Myocyte (in vitro differentiated cells): Measurements from ENCODE around the gene FKBP5. TPM values are rescaled to one million over a fixed set of nuclear protein-coding genes. Genes with fewer than 3 reads are reported as not detected.
A peak's percentile ranks its signal among the peaks of the same experiment; 100 is the strongest.
"Not testable (repeated sequence)": the region's sequence is repeated elsewhere in the genome, so short reads cannot be mapped to it uniquely, and the experiment has no call there.

Experiments
- DNase-seq: peaks from one replicate; pipeline ENCODE4 v3.0.0-alpha.2; 2012; ENCODE audit warnings: low read depth
- total RNA-seq: library from RNA; depleted of rRNA; stranded (reverse); fragments of >200 nt; gene quantifications from 2 replicates; pipeline ENCODE4 v1.2.3, GENCODE V29; 2014

Gene FKBP5
- total RNA-seq, 1 donor from 2014 or later = 13.4 TPM

DNA sequence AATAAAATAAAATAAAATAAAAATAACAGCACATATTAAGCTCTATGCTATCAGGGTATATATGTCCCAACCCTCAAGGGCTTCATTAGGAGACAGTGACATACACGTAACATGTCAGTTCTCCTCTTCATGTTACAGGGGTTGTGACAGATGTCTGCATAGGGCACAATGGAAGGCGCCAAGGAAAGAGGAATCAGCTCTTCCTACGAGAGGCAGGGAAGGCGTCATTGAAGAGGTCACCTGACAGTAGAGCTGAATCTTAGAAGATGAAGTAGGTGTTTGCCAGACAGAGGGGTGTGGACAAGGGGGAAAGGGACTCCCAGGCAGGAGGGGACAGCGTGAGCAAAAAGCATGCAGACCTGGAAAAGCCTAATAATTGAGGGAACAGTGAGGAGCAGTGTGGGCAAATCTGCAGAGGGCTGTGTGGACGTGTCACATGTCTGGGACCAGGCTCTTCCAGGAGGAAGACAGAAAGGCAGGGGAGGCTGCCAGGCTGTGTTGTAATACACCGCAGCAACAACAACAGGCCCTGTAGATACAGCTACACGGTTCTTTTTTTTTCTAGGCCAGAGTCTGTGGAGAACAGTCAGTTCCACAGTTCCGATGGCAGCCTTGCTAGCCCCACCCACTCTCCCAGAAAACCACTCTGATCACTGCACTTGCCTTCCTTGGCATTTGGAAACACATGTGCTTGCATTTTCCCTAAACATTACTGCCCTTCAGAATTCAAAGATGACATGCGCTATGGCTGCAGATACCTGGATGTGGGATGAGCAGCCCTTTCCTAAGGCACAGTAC, 2.5 kb upstream of the FKBP5 start:
- peak; percentile 41 for DNase-seq

DNA sequence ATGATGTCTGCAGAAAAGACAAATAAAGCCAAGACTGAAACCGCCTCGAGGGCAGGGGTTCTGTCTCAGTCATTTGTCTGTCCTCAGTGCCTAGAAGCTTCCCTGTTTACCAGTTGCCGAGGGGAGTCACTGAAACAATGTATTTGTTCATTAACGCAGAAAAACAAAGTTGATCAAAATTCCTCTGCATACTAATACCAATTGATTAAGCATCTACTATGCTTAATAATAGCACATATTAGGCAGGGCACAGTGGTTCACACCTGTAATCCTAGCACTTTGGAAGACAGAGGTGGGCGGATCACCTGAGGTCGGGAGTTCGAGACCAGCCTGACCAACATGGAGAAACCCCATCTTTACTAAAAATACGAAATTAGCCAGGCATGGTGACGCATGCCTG, 1.8 kb upstream of the FKBP5 start:
- no peak for DNase-seq

DNA sequence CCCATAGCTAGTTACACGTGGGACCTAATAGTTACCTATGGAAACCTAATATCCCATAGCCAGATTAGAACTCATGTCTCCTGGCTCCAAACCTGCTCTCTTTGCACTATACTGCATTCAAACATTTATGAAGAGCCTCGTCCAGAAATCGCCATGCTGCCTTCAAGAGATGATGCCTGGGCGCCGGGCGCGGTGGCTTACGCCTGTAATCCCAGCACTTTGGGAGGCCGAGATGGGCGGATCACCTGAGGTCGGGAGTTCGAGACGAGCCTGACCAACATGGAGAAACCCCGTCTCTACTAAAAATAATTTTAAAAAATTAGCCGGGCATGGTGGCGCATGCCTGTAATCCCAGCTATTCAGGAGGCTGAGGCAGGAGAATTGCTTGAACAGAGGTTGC, 1.3 kb upstream of the FKBP5 start:
- DNase-seq = not testable (repeated sequence)

DNA sequence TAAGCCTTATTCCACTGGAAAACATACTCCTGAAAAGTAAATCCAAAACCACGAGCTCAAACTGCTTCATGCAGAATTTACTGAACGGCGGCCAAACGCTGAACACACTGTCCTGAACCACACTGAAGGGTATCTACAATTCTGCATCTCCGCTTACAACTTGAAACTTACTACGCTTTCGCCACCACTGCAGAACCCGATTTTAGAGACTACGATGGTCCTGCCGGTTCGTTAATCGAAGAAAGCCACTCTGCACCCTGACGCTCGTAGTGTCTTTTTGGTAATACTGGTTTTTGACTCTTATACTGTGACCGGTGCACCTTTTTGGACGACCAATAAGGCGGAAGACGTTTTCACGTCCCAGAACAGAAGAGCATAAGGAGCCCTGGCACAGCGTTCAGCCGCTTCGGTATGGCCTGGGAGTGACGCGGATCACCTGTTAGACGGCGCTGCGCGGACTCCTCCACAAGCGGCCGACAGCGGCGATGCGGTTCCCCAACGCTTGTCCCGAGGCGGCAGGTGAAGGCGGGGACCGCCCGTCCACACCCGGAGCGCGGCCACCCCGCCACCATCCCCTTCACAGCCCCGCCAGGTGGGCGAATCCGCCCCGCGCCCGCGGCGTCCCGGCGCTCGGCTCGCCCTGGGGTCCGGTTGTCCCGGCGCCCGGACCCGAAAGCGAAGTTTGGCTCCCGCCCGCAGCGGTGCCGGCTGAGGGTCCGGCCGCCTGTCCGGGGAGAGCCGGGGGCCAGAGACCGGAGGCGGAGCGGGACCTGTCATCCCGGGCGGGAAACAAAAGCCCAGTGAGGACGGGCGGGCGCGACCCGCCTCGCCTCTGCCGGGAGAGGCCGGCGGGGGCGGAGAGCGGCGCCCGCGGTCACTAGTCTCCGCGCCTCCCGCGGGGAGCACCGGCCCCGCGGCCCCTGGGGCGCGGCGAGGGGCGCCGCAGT, 784 bp downstream of the FKBP5 start:
- DNase-seq = peak; percentile 70

GRCh38 chr6:35686873-35687555, 1.7 kb downstream of the FKBP5 start:
- no peak for DNase-seq

DNA sequence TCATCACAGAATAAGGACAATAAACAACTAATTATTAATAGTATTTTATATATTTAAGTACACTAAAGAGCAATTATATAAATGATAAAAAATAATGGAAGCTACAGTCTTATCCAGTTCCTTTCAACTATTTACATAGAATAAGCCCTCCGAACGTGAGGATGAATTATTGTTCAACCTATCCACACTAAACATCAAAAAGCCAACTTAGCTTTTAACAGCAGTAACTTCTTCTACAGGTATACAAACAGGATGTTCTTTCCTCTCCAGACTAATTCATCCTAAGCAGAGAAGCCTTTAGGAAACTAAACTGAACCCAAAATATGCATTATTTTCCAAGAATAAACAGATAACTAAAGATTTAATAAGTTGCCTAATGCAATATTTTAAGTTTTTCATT, 2.3 kb downstream of the FKBP5 start:
- no peak for DNase-seq

DNA sequence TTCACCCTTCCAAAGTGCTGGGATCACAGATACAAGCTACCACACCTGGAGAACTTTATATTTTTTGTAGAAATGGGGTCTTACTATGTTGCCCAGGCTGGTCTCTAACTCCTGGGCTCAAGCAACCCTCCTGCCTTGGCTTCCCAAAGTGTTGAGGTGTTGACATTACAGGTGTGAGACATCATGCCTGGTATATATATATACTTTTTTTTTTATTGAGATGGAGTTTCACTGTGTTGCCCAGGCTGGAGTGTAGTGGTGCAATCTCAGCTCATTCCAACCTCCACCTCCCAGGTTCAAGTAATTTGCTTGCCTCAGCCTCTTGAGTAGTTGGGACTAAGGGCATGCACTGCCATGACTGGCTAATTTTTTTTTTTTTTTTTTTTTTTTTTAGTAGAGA, 5.4 kb downstream of the FKBP5 start:
- no peak for DNase-seq

- no peak for DNase-seq
Observed at GRCh38 chr6:35681298-35681697, 7.4 kb downstream of the FKBP5 start.

DNA sequence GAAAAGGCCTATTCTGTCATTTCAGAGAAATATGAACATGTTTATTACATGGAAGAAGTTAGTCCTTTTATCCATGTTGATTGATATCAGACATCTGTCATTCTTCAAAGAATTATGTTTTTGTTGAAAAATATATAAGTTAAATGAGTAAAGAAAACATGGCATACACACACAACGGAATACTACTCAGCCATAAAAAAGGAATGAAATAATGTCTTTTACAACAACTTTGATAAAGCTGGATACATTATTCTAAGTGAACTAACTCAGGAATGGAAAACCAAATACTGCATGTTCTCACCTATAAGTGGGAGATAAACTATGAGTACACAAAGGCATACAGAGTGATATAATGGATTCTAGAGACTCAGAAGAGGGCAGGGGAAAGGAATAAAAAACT, 9.3 kb downstream of the FKBP5 start:
- DNase-seq = no peak

GRCh38 chr6:35678814-35679213, 9.9 kb downstream of the FKBP5 start:
- DNase-seq = no peak

DNA sequence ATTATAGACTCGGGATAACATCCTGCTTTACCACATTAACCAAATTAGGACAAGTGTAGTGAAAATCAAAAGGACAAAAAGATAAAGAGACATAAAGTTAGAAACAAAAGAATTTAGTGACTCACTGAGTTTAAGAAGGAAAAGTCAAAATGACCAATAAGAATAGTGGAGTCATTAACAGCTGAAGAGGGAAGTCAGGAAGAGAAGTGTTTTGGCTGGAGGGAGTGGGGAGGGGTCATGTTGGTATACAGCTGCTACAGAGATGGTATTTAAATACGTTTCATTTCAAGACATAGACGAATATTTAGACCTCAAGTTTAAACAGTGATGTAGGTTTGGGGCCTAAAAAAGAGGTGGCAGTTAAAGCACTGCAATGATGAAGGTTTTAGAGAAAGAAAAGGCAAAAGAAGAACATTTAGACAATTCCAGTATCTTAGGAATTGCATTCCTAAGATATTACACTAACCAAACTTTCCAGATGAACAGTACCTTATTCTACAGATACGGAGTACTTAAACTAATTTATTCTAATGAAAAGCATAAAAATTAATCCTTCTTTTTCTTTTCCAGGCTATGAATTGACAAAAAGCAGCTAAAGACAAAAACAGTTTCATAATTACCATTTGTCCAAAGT, 10.6 kb downstream of the FKBP5 start:
- peak; percentile 67 for DNase-seq

DNA sequence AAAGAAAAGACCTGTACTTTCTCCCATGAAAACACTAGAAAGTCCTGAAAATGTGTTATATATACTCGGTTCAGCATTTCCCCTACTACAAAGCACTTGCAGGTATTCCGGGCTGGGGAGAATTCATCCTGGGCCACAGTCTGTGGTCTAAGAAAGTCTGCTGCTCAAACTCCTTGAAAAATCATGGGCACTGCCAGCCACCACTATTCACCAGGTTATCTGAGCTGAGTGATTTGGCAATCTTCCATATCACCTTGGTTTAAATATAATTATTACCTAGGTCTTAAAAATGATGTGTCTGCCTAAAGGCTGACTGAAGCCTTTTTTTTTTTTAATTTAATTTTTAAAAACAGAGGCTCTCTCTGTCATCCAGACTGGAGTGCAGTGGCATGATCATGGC, 11.3 kb downstream of the FKBP5 start:
- DNase-seq = no peak

GRCh38 chr6:35675871-35676459, 12.8 kb downstream of the FKBP5 start:
- no peak for DNase-seq

- no peak for DNase-seq
Observed at GRCh38 chr6:35674594-35674993, 14.1 kb downstream of the FKBP5 start.

GRCh38 chr6:35673755-35674154, 15.0 kb downstream of the FKBP5 start:
- DNase-seq = no peak

DNA sequence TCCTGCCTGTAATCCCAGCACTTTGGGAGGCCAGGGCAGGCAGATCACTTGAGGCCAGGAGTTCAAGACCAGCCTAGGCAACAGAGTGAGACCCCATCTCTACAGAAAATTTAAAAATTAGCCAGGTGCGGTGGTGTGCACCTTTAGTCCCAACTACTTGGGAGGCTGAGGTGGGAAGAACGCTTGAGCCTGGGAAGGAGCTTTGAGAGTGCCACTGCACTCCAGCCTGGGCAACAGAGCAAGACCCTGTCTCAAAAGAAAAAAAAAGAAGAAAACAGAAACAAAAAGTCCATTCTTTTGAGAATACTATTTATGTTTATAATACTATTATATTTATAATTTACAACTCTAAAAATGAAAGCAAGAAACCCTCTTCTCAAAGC, 15.4 kb downstream of the FKBP5 start:
- DNase-seq = not testable (repeated sequence)

DNA sequence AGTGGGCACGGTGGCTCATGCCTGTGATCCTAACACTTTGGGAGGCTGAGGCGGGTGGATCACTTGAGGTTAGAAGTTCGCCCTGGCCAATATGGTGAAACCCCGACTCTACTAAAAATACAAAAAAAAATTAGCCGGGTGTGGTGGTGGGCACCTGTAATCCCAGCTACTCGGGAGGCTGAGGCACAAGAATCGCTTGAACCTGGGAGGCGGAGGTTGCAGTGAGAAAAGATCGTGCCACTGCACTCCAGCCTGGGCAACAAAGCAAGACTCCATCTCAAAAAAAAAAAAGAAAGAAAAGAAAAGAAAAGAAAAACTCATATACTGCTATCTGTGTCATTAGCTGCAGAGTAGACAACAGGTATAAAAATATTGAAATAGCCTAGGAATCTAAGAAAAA, 18.3 kb downstream of the FKBP5 start:
- DNase-seq = not testable (repeated sequence)

DNA sequence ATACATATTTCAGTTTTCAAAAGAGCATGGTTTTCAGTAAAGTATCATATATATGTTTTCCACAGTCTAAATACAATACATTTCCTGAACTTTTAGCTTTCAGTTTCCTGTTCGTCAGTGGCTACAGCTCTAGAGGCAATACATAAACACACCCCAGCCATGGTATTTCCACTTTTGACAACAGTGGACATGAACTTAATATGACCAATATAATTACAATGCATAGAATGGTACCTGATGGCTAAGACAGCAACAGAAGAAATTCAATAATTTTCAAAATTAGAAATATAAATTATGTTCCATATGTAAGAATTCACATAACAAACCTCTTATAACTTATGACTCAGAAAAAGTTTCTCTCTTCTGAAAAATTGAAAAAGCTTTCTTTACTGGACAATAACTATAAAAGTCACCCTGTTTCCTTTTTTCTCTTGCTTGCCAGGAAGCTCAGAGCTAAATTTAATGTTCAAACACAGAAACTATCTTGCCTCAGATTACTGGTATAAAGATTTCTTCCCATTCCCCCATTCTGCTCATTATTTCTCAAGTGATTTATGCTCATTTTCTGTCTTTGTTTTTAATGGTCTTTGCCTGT, 19.2 kb downstream of the FKBP5 start:
- DNase-seq = no peak

- DNase-seq = no peak
Observed at GRCh38 chr6:35668744-35669450, 19.8 kb downstream of the FKBP5 start.

- DNase-seq = peak; percentile 49
Observed at GRCh38 chr6:35668096-35668495, 20.6 kb downstream of the FKBP5 start.
